Tibial artery (tissue), 4 donors: ENCODE results near the gene CYFIP2.

ENCODE experiments used
- DNase-seq, 2 donors: peaks; one replicate each; pipeline ENCODE4 v3.0.0-alpha.2; 2019
- H3K27ac ChIP-seq, 2 donors: fragments of 200-600 bp; sonication (generic) in 1 of 2; 1 replicate in 1 of 2; 2 replicates in 1 of 2; pipeline ENCODE4 v1.5.1; 2018 to 2019; ENCODE audit warnings: mild to moderate bottlenecking in 1 of 2
- H3K27me3 ChIP-seq, 2 donors: fragments of 200-600 bp; sonication (generic) in 1 of 2; one replicate each; pipeline versions ENCODE4 v1.5.1 to v1.6.0; 2016 to 2019
- H3K36me3 ChIP-seq, 3 donors: fragments of 200-600 bp; sonication (generic) in 2 of 3; one replicate each; pipeline ENCODE4 v1.5.1; 2016 to 2019; ENCODE audit warnings: mild to moderate bottlenecking in 2 of 3
- H3K4me1 ChIP-seq, 4 donors: fragments of 200-600 bp; sonication (generic) in 2 of 4; 1 replicate in 3 of 4; 2 replicates in 1 of 4; pipeline ENCODE4 v1.5.1; 2016 to 2019
- H3K4me3 ChIP-seq, 2 donors: fragments of 200-600 bp; sonication (generic) in 1 of 2; 1 replicate in 1 of 2; 2 replicates in 1 of 2; pipeline ENCODE4 v1.5.1; 2018 to 2019; ENCODE audit warnings: mild to moderate bottlenecking in 2 of 2
- H3K9me3 ChIP-seq, 3 donors: fragments of 200-600 bp; sonication (generic) in 1 of 3; one replicate each; pipeline ENCODE4 v1.5.1; 2016 to 2019
- CTCF ChIP-seq, 2 experiments: fragments of 200-600 bp in 1 of 2; fragments of 450-650 bp in 1 of 2; IDR thresholded peaks; one replicate each; pipeline ENCODE4 v1.5.1; 2017 to 2019; ENCODE audit warnings: antibody characterized with exemption in 2 of 2, mild to moderate bottlenecking in 1 of 2, moderate library complexity in 1 of 2
- intact Hi-C: fragments of 100-400 bp; cut with DNase I; formaldehyde crosslinking; loops from one replicate; pipeline ENCODE4 v1.15.0; 2023; ENCODE audit warnings: low total_unique reads

The CYFIP2 gene

GRCh38 chr5:157306692-157307471, 41.0 kb downstream of the CYFIP2 start:
- no peak overlapping the region for H3K27ac ChIP-seq
- H3K9me3 ChIP-seq, result no peaks in the 10 kb centered on the region
- peaks cover 0 to 11% (median 3%) of the 10 kb centered on the region in 4 donors for H3K4me1 ChIP-seq
- no peaks in the 10 kb centered on the region for H3K36me3 ChIP-seq
- no peaks in the 10 kb centered on the region for H3K27me3 ChIP-seq
- no peak for DNase-seq
- no peak overlapping the region for H3K4me3 ChIP-seq
- intact Hi-C loops, result loop anchor here (5.0 kb wide), 1 partner anchor 55 kb away; no protein-coding TSS in a partner anchor
- no peak for TF ChIP-seq CTCF (IDR thresholded peaks at IDR 0.05)

GRCh38 chr5:157308836-157309465, 43.0 kb downstream of the CYFIP2 start:
- Histone ChIP-seq H3K27ac (peak overlapping the region in 1 of 2 donors; percentile 22), H3K4me1 (peaks cover 0 to 11% (median 3%) of the 10 kb centered on the region in 4 donors), H3K27me3 (no peaks in the 10 kb centered on the region), H3K4me3 (no peak overlapping the region), H3K9me3 (no peaks in the 10 kb centered on the region), H3K36me3 (no peaks in the 10 kb centered on the region)
- DNase-seq, result no peak
- intact Hi-C loops, result loop anchor here (5.0 kb wide), 1 partner anchor 57 kb away; no protein-coding TSS in a partner anchor
- peak in 1 of 2 experiments; percentile 6 for TF ChIP-seq CTCF (IDR thresholded peaks at IDR 0.05)

GRCh38 chr5:157309796-157310195, 43.9 kb downstream of the CYFIP2 start:
- H3K27me3 ChIP-seq, result no peaks in the 10 kb centered on the region
- intact Hi-C loops, result loop anchor here (5.0 kb wide), 1 partner anchor 57 kb away; no protein-coding TSS in a partner anchor
- no peak for TF ChIP-seq CTCF (IDR thresholded peaks at IDR 0.05)
- no peak for DNase-seq
- no peaks in the 10 kb centered on the region for H3K36me3 ChIP-seq
- H3K27ac ChIP-seq, result no peak overlapping the region
- H3K4me1 ChIP-seq, result peaks cover 0 to 11% (median 3%) of the 10 kb centered on the region in 4 donors
- no peaks in the 10 kb centered on the region for H3K9me3 ChIP-seq
- no peak overlapping the region for H3K4me3 ChIP-seq

GRCh38 chr5:157311595-157311994, 45.7 kb downstream of the CYFIP2 start:
- DNase-seq, result no peak

GRCh38 chr5:157312492-157312891, 46.6 kb downstream of the CYFIP2 start:
- no peak for DNase-seq
- no peak overlapping the region for H3K27ac ChIP-seq

More at GRCh38 chr5:157311595-157311994, 45.7 kb downstream of the CYFIP2 start:
- H3K36me3 ChIP-seq, result no peaks in the 10 kb centered on the region
- no peak overlapping the region for H3K4me3 ChIP-seq
- H3K27me3 ChIP-seq, result no peaks in the 10 kb centered on the region
- no peak overlapping the region for H3K27ac ChIP-seq
- intact Hi-C loops, result no loop called here
- no peak for TF ChIP-seq CTCF (IDR thresholded peaks at IDR 0.05)
- H3K4me1 ChIP-seq, result peaks cover 0 to 11% (median 3%) of the 10 kb centered on the region in 4 donors
- H3K9me3 ChIP-seq, result no peaks in the 10 kb centered on the region

More at GRCh38 chr5:157312492-157312891, 46.6 kb downstream of the CYFIP2 start:
- Histone ChIP-seq H3K4me1 (peaks cover 0 to 11% (median 3%) of the 10 kb centered on the region in 4 donors), H3K9me3 (no peaks in the 10 kb centered on the region), H3K36me3 (no peaks in the 10 kb centered on the region), H3K27me3 (no peaks in the 10 kb centered on the region), H3K4me3 (no peak overlapping the region)
- TF ChIP-seq CTCF (IDR thresholded peaks at IDR 0.05), result peak; percentile 50 to 56
- intact Hi-C loops, result no loop called here
